ENCODE measurements around the gene ANXA11.

- TF ChIP-seq POLR2A (IDR thresholded peaks at IDR 0.05; ENCODE audit: low read length) (no peak), GATA1 (IDR thresholded peaks at IDR 0.05; ENCODE audit: low read depth, low read length) (no peak)
These were observed 65.1 kb downstream of the ANXA11 start for GRCh38 chr10:80140251-80140650.
